ENCODE data around the gene PERP. TPM values are rescaled to one million over a fixed set of nuclear protein-coding genes. Genes with fewer than 3 reads are reported as not detected.

PERP gene
- total RNA-seq: 15.8 and 19.0 TPM in 2 replicates

DNA sequence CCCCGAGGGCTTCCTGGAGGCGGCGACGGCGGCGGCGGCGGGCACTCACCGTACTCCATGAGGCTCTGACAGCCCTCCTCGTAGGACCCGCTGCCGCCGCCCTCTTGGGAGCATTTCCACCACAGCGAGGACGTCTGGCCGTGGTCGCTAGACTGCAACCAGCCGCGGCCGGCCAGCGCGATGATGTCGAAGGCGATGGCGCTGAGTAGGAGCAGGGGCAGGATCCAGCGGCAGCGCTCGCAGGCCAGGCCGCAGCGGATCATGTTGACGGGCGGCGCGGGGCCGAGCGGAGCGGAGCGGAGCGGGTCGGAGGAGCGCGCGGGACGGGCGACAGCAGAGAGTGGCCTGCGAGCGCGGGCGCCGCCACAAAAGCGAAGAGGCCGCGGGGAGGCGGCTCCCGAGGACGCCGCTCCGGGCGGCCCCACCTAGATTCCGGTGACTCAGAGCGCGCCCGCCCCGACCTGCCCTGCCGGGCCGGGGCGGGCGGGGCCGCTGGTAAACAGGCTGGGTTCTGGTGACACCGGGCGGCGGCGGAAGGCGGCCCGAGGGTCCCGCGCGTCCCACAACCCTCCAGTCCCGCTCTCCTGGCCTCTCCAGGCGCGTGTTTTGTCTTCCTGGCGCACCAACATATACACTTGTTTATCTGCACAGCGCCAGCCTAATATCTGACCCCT, at the start of gene PERP:
Gene PERP, minus strand, starts transcription at position 342 of the 674 bp plus-strand sequence. Its CDS starts 79 bp downstream, at position 263.

Other genes with a start within 250 kb of the PERP start
- 2.8 and 3.4 TPM in 2 replicates for gene TNFAIP3, start 240.2 kb downstream of the PERP start, total RNA-seq
- 1.7 and 2.5 TPM in 2 replicates for gene ARFGEF3, start 54.5 kb upstream of the PERP start, total RNA-seq
- not detected in 2 replicates for gene PBOV1, start 111.1 kb upstream of the PERP start, total RNA-seq

Measured in dermis lymphatic vessel endothelial cell (primary cell).